CD8-positive, alpha-beta memory T cell (primary cell): Measurements from ENCODE around the gene CMTM1. TPM values are rescaled to one million over a fixed set of nuclear protein-coding genes. Genes with fewer than 3 reads are reported as not detected.
"Not testable (repeated sequence)": the region's sequence is repeated elsewhere in the genome, so short reads cannot be mapped to it uniquely, and the experiment has no call there.

Experiments
- CTCF ChIA-PET: fragments of 350-600 bp; sonication (Branson Sonifier 250); formaldehyde crosslinking; loops from one replicate; lab custom pipeline; 2021; ENCODE audit warnings: antibody characterized with exemption; lab: Charles Lee
- POLR2A ChIA-PET: fragments of 350-600 bp; sonication (Branson Sonifier 250); formaldehyde crosslinking; loops from one replicate; lab custom pipeline; 2021; ENCODE audit warnings: antibody characterized with exemption; lab: Charles Lee
- DNase-seq, 5 donors: peaks; one replicate each; pipeline versions ENCODE4 v3.0.0 to v3.0.0-alpha.2; 2020 to 2022; ENCODE audit warnings: mixed read lengths in 1 of 5
- H3K27ac ChIP-seq: one replicate; pipeline ENCODE4 v1.7.0; 2013; ENCODE audit warnings: low read depth, mild to moderate bottlenecking, low read length, moderate library complexity
- H3K27me3 ChIP-seq: 2 replicates; pipeline ENCODE4 v1.7.0; 2013; ENCODE audit warnings: low read length, mild to moderate bottlenecking; ENCODE audit not compliant: insufficient read depth, poor library complexity, severe bottlenecking
- H3K36me3 ChIP-seq: 2 replicates; pipeline ENCODE4 v1.7.0; 2013; ENCODE audit warnings: mild to moderate bottlenecking, low read length, moderate library complexity; ENCODE audit not compliant: insufficient read depth
- H3K4me1 ChIP-seq: 2 replicates; pipeline ENCODE4 v1.7.0; 2013; ENCODE audit warnings: mild to moderate bottlenecking, low read length, moderate library complexity; ENCODE audit not compliant: insufficient read depth
- H3K4me3 ChIP-seq: 2 replicates; pipeline ENCODE4 v1.7.0; 2013; ENCODE audit warnings: mild to moderate bottlenecking, low read length
- H3K9me3 ChIP-seq: 2 replicates; pipeline ENCODE4 v1.7.0; 2013; ENCODE audit warnings: mild to moderate bottlenecking, low read length
- H3K27ac Mint-ChIP-seq, 8 donors: one replicate each; pipeline ENCODE4 v1.8.0; 2020 to 2021; ENCODE audit warnings: mixed read lengths in 8 of 8, mild to moderate bottlenecking in 6 of 8, inconsistent platforms in 3 of 8, moderate library complexity in 3 of 8
- H3K27me3 Mint-ChIP-seq, 2 donors: one replicate each; pipeline ENCODE4 v1.8.0; 2020 to 2021; ENCODE audit warnings: mixed read lengths in 2 of 2, mild to moderate bottlenecking in 1 of 2, moderate library complexity in 1 of 2
- H3K36me3 Mint-ChIP-seq, 3 donors: one replicate each; pipeline ENCODE4 v1.8.0; 2020 to 2021; ENCODE audit warnings: mixed read lengths in 3 of 3, inconsistent platforms in 1 of 3, mild to moderate bottlenecking in 1 of 3
- H3K4me1 Mint-ChIP-seq, 3 donors: one replicate each; pipeline ENCODE4 v1.8.0; 2020 to 2021; ENCODE audit warnings: mixed read lengths in 3 of 3, inconsistent platforms in 1 of 3, mild to moderate bottlenecking in 1 of 3
- H3K4me3 Mint-ChIP-seq, 7 donors: one replicate each; pipeline ENCODE4 v1.8.0; 2020 to 2021; ENCODE audit warnings: mixed read lengths in 7 of 7, mild to moderate bottlenecking in 6 of 7, moderate library complexity in 4 of 7, inconsistent platforms in 2 of 7
- H3K9me3 Mint-ChIP-seq, 5 donors: one replicate each; pipeline ENCODE4 v1.8.0; 2020 to 2022; ENCODE audit warnings: mixed read lengths in 5 of 5, mild to moderate bottlenecking in 3 of 5, moderate library complexity in 2 of 5, inconsistent platforms in 1 of 5
- polyA plus RNA-seq: library from polyadenylated mRNA; unstranded; fragments of 300-500 nt; fragmentation: Illumina TruSeq; gene quantifications from one replicate; pipeline ENCODE4 v1.2.3, GENCODE V29; 2021
- total RNA-seq, 2 experiments: library from RNA; stranded (reverse); gene quantifications; one replicate each; pipeline ENCODE4 v1.2.3, GENCODE V29; 2021

The CMTM1 gene
- total and polyA plus RNA-seq, 3 experiments from 2014 or later, result 1.2 to 8.6 (median 8.2) TPM

DNA sequence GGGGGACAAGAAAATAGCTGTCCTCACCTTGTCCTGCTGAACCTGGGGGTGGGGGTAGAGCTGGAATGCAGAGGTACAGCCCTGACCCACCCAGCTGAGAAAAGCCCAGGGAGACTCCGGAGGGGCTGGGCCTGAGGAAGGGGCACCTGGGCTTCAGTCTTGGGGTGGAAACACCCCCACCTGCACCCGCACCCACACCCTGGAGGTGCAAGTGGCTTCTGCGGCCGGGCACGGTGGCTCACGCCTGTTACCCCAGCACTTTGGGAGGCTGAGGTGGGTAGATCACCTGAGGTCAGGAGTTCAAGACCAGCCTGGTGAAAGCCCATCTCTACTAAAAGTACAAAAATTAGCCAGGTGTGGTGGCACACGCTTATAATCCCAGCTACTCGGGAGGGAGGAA lies 45.7 kb downstream of the CMTM1 start:
- peak overlapping the region in 1 of 8 donors; percentile 61 for H3K27ac Mint-ChIP-seq
- H3K36me3 Mint-ChIP-seq, result peaks cover 0 to 55% (median 0%) of the 10 kb centered on the region in 3 donors
- H3K4me3 Mint-ChIP-seq, H3K4me3 ChIP-seq, H3K27me3 Mint-ChIP-seq, H3K9me3 ChIP-seq, H3K27ac ChIP-seq, H3K9me3 Mint-ChIP-seq, DNase-seq, H3K27me3 ChIP-seq, POLR2A ChIA-PET: not testable (repeated sequence)
- peaks cover 16 to 23% (median 18%) of the 10 kb centered on the region in 3 donors for H3K4me1 Mint-ChIP-seq
- peaks cover 15% of the 10 kb centered on the region for H3K4me1 ChIP-seq
- CTCF ChIA-PET, result interaction anchor here (1.2 to 2.2 kb wide), 2 partner anchors 9 to 39 kb away, joined by 3 to 7 read pairs; no protein-coding TSS in a partner anchor
- peaks cover 29% of the 10 kb centered on the region for H3K36me3 ChIP-seq

DNA sequence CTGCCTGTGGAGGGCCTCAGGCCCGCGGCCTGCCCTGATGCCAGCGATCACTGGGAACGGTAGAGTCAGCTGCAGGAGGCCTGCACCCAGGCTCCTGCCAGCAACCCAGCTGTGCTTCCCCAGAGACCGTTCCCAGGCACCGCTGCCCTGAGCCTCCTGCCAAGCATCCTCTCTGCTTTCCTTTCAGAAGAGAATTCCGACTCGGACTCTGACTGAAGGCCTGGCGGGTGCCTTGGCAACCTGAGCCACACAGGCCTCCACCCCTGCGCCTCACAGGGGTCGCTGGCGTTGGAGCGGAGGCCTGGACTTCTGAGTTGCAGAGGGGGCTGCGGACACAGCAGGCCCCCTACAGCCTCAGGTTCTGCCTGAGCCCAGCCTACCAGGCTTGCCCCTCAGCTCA lies 46.2 kb downstream of the CMTM1 start:
- no peak for DNase-seq
- Mint-ChIP-seq H3K27ac (no peak overlapping the region), H3K27me3 (no peaks in the 10 kb centered on the region), H3K4me3 (no peak overlapping the region), H3K9me3 (no peaks in the 10 kb centered on the region), H3K36me3 (peaks cover 0 to 55% (median 0%) of the 10 kb centered on the region in 3 donors), H3K4me1 (peaks cover 11 to 18% (median 12%) of the 10 kb centered on the region in 3 donors)
- no peaks in the 10 kb centered on the region for H3K9me3 ChIP-seq
- H3K36me3 ChIP-seq, result peaks cover 29% of the 10 kb centered on the region
- no peaks in the 10 kb centered on the region for H3K27me3 ChIP-seq
- ChIA-PET POLR2A (no interaction called here), CTCF (interaction anchor here (1.9 to 2.2 kb wide), 2 partner anchors 38 to 39 kb away, joined by 4 to 7 read pairs; no protein-coding TSS in a partner anchor)
- no peak overlapping the region for H3K4me3 ChIP-seq
- H3K27ac ChIP-seq, result no peak overlapping the region
- peaks cover 12% of the 10 kb centered on the region for H3K4me1 ChIP-seq

DNA sequence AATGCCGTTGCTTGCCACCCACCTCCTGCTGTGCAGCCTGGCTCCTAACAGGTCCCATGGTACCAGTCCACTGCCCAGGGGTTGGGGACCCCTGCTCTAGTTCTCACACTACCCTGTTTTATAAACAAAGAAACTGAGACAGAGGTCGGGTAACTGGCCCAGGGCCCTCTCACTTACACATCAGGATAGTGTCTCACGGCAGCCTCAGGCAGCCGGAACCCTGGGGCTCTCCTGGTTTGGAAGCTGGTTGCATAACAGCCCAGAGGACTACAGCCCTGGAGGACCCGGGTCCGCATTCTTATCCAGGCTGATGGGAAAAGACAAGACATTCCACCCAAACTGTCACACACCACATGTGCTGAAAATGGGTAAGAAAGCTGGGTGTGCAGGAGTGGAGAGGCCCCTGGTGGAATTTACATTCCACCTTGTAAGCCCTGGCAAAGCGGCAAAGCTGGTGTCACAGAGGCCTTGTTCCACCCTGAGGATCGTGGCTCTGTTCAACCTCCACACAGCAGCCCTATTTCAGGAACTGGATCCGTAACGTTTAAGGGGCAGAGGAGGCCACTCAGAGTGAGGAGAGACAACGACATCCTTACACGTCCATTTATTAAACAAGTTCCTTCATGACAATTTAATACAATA lies 48.0 kb downstream of the CMTM1 start:
- H3K27ac Mint-ChIP-seq, result no peak overlapping the region
- POLR2A ChIA-PET, result no interaction called here
- no peak for DNase-seq
- CTCF ChIA-PET, result interaction anchor here (1.9 kb wide), 1 partner anchor 37 kb away, joined by 4 read pairs; no protein-coding TSS in a partner anchor
- Histone ChIP-seq H3K27ac (no peak overlapping the region), H3K9me3 (no peaks in the 10 kb centered on the region), H3K36me3 (peaks cover 25% of the 10 kb centered on the region), H3K4me1 (no peaks in the 10 kb centered on the region), H3K4me3 (no peak overlapping the region), H3K27me3 (no peaks in the 10 kb centered on the region)
- peaks cover 0 to 6% (median 0%) of the 10 kb centered on the region in 3 donors for H3K4me1 Mint-ChIP-seq
- H3K9me3 Mint-ChIP-seq, result no peaks in the 10 kb centered on the region
- H3K36me3 Mint-ChIP-seq, result peaks cover 0 to 50% (median 0%) of the 10 kb centered on the region in 3 donors
- H3K27me3 Mint-ChIP-seq, result no peaks in the 10 kb centered on the region
- no peak overlapping the region for H3K4me3 Mint-ChIP-seq

DNA sequence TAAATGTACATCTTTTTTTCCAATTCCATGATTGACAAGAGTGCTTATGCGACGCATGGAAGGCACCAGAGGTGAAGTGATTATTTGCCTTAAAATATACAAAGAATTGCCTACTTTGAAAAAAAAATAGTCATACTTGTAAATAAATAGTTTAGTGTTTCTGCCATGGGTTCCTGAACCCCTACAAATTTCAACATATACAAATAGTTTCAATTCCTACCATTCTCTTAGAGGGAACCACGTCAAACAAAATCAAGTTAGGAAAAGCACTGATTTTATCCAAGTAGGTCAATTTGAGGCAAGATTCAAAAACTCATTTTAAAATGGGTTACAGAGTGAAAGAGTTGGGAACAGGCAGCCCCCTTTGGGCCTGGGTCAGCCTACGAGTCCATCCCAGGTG lies 49.9 kb downstream of the CMTM1 start:
- H3K27me3 ChIP-seq, result no peaks in the 10 kb centered on the region
- Mint-ChIP-seq H3K9me3 (no peaks in the 10 kb centered on the region), H3K4me1 (peaks cover 0 to 6% (median 0%) of the 10 kb centered on the region in 3 donors), H3K27me3 (no peaks in the 10 kb centered on the region), H3K27ac (peak overlapping the region in 1 of 8 donors; percentile 21), H3K4me3 (no peak overlapping the region), H3K36me3 (peaks cover 0 to 32% (median 0%) of the 10 kb centered on the region in 3 donors)
- no peaks in the 10 kb centered on the region for H3K9me3 ChIP-seq
- no peaks in the 10 kb centered on the region for H3K4me1 ChIP-seq
- no peak overlapping the region for H3K27ac ChIP-seq
- peaks cover 13% of the 10 kb centered on the region for H3K36me3 ChIP-seq
- ChIA-PET POLR2A (no interaction called here), CTCF (interaction anchor here (1.7 kb wide), 1 partner anchor 8 kb away, joined by 9 read pairs; no protein-coding TSS in a partner anchor)
- DNase-seq, result no peak
- H3K4me3 ChIP-seq, result no peak overlapping the region

- ChIA-PET POLR2A (no interaction called here), CTCF (interaction anchor here (0.9 to 1.7 kb wide), 2 partner anchors 8 to 34 kb away, joined by 3 to 9 read pairs; no protein-coding TSS in a partner anchor)
- no peak for DNase-seq
- H3K4me3 ChIP-seq, result no peak overlapping the region
- no peaks in the 10 kb centered on the region for H3K27me3 ChIP-seq
- H3K9me3 Mint-ChIP-seq, result no peaks in the 10 kb centered on the region
- no peak overlapping the region for H3K27ac ChIP-seq
- H3K27me3 Mint-ChIP-seq, result no peaks in the 10 kb centered on the region
- H3K4me3 Mint-ChIP-seq, result no peak overlapping the region
- peak overlapping the region in 4 of 8 donors; percentile 35 to 92 (median 53) for H3K27ac Mint-ChIP-seq
- H3K9me3 ChIP-seq, result no peaks in the 10 kb centered on the region
- H3K36me3 ChIP-seq, result peaks cover 9% of the 10 kb centered on the region
- H3K4me1 ChIP-seq, result no peaks in the 10 kb centered on the region
- H3K36me3 Mint-ChIP-seq, result peaks cover 0 to 27% (median 0%) of the 10 kb centered on the region in 3 donors
- peaks cover 0 to 6% (median 0%) of the 10 kb centered on the region in 3 donors for H3K4me1 Mint-ChIP-seq
These were observed 50.4 kb downstream of the CMTM1 start for GRCh38 chr16:66616592-66616991.

GRCh38 chr16:66617010-66617434 lies 50.8 kb downstream of the CMTM1 start:
- H3K36me3 ChIP-seq, result peaks cover 7% of the 10 kb centered on the region
- H3K27me3 Mint-ChIP-seq, result no peaks in the 10 kb centered on the region
- no peak overlapping the region for H3K27ac ChIP-seq
- no peaks in the 10 kb centered on the region for H3K9me3 ChIP-seq
- no peaks in the 10 kb centered on the region for H3K27me3 ChIP-seq
- ChIA-PET POLR2A (no interaction called here), CTCF (interaction anchor here (0.9 to 1.7 kb wide), 2 partner anchors 9 to 34 kb away, joined by 3 to 9 read pairs; no protein-coding TSS in a partner anchor)
- H3K9me3 Mint-ChIP-seq, result no peaks in the 10 kb centered on the region
- H3K4me1 Mint-ChIP-seq, result peaks cover 0 to 6% (median 0%) of the 10 kb centered on the region in 3 donors
- H3K36me3 Mint-ChIP-seq, result peaks cover 0 to 23% (median 0%) of the 10 kb centered on the region in 3 donors
- no peak for DNase-seq
- no peak overlapping the region for H3K4me3 Mint-ChIP-seq
- H3K4me1 ChIP-seq, result no peaks in the 10 kb centered on the region
- H3K27ac Mint-ChIP-seq, result peak overlapping the region in 2 of 8 donors; percentile 12 to 40
- H3K4me3 ChIP-seq, result no peak overlapping the region

DNA sequence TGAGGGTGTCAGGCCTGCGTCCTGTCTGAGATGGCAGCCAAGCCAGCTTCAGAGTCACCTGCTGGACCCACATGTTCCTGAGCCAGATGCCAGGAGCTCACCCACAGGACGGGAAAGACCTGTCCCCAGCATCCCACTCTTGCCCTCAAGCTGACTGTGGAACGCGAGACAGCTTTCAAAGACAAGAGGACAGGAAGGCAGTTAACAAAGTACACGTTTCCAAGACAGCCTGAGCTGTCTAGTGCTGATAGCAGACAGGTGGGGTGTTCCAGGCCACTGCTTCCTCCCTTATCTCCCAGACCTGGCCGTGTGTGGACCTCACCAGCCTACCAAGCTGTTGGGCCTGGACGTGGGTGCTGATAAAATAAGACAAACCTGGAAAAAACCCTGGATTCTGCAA lies 51.5 kb downstream of the CMTM1 start:
- Mint-ChIP-seq H3K4me3 (no peak overlapping the region), H3K4me1 (peaks cover 0 to 6% (median 0%) of the 10 kb centered on the region in 3 donors), H3K36me3 (peaks cover 0 to 16% (median 0%) of the 10 kb centered on the region in 3 donors), H3K27me3 (no peaks in the 10 kb centered on the region), H3K27ac (peak overlapping the region in 1 of 8 donors; percentile 54), H3K9me3 (no peaks in the 10 kb centered on the region)
- DNase-seq, result no peak
- CTCF ChIA-PET, result interaction anchor here (1.7 kb wide), 1 partner anchor 9 kb away, joined by 9 read pairs; no protein-coding TSS in a partner anchor
- H3K4me1 ChIP-seq, result no peaks in the 10 kb centered on the region
- no peak overlapping the region for H3K4me3 ChIP-seq
- peaks cover 7% of the 10 kb centered on the region for H3K36me3 ChIP-seq
- no peak overlapping the region for H3K27ac ChIP-seq
- no peaks in the 10 kb centered on the region for H3K27me3 ChIP-seq
- POLR2A ChIA-PET, result no interaction called here
- H3K9me3 ChIP-seq, result no peaks in the 10 kb centered on the region
